Chondrocyte (in vitro differentiated cells): ENCODE results near the gene PDPK1. TPM values are rescaled to one million over a fixed set of nuclear protein-coding genes. Genes with fewer than 3 reads are reported as not detected.
"Not testable (repeated sequence)": the region's sequence is repeated elsewhere in the genome, so short reads cannot be mapped to it uniquely, and the experiment has no call there.

Experiments used
- DNase-seq: peaks from one replicate; pipeline ENCODE4 v3.0.0; 2021; ENCODE audit warnings: mixed read lengths, low spot score
- H3K27ac Mint-ChIP-seq: one replicate; pipeline ENCODE4 v1.8.0; 2021; ENCODE audit warnings: mild to moderate bottlenecking, moderate library complexity, mixed read lengths; ENCODE audit not compliant: unreplicated experiment
- H3K27me3 Mint-ChIP-seq: 2 replicates; pipeline ENCODE4 v1.8.0; 2021; ENCODE audit warnings: low read depth, mixed read lengths
- H3K36me3 Mint-ChIP-seq: 2 replicates; pipeline ENCODE4 v1.8.0; 2021; ENCODE audit warnings: low read depth, mixed read lengths
- H3K4me1 Mint-ChIP-seq: 2 replicates; pipeline ENCODE4 v1.8.0; 2021; ENCODE audit warnings: low read depth, mild to moderate bottlenecking, mixed read lengths
- H3K4me3 Mint-ChIP-seq: one replicate; pipeline ENCODE4 v1.8.0; 2021; ENCODE audit warnings: mild to moderate bottlenecking, moderate library complexity, mixed read lengths; ENCODE audit not compliant: unreplicated experiment
- H3K9me3 Mint-ChIP-seq: 2 replicates; pipeline ENCODE4 v1.8.0; 2021; ENCODE audit warnings: low read depth, mixed read lengths
- total RNA-seq: library from RNA; stranded (reverse); gene quantifications from 3 replicates; pipeline ENCODE4 v1.2.1, GENCODE V29; 2021
- TF ChIP-seq, protein P1 (sequence below): fragments of 200-600 bp; sonication (generic); IDR thresholded peaks from 2 replicates; pipeline ENCODE4 v1.5.0; 2021; ENCODE audit warnings: antibody characterized with exemption, mild to moderate bottlenecking, moderate library complexity

The PDPK1 gene
- total RNA-seq, 1 donor from 2014 or later: 39.6 TPM

DNA sequence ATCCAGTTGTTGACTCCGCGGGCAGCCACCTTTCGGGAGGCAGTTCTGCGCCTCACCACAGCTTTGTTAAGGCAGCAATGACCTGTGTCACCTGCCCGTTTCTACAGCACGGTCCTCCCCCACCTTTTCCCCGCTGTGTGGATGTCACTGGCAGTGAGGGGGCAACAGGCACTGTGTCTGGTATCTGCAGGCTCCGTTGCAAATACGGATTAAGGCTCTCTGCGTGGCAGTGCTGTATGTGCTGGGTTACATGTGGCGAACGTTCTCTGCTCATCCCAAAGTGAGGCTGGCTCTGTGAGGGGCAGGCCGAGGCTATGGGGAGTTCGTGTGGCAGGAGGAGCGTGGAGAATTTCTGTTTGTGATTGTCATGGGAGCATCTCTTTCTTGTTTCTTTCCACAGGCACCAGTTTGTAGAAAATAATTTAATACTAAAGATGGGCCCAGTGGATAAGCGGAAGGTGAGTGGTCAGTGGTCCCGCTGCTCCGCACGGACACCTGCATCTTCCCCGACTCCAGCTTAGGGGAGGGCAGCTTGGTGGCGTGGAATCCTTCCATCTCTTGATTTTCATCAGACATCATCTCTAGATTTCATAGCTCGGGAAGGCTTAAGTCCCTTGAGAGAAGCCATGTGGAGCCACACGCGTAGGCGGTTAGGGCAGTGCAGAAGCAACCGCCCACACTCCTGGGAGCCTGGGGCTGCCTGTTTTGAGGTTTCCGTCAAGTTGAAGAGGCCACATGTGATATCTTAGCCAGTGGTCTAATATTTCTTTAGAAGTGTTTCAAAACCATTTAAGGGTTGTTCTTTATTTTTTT, 57.8 kb downstream of the PDPK1 start:
- Mint-ChIP-seq H3K36me3 (peaks cover 7% of the 10 kb centered on the region), H3K27ac (no peak overlapping the region), H3K9me3 (no peaks in the 10 kb centered on the region), H3K4me3 (no peak overlapping the region), H3K27me3 (no peaks in the 10 kb centered on the region), H3K4me1 (peaks cover 6% of the 10 kb centered on the region)
- TF ChIP-seq, protein P1, sequence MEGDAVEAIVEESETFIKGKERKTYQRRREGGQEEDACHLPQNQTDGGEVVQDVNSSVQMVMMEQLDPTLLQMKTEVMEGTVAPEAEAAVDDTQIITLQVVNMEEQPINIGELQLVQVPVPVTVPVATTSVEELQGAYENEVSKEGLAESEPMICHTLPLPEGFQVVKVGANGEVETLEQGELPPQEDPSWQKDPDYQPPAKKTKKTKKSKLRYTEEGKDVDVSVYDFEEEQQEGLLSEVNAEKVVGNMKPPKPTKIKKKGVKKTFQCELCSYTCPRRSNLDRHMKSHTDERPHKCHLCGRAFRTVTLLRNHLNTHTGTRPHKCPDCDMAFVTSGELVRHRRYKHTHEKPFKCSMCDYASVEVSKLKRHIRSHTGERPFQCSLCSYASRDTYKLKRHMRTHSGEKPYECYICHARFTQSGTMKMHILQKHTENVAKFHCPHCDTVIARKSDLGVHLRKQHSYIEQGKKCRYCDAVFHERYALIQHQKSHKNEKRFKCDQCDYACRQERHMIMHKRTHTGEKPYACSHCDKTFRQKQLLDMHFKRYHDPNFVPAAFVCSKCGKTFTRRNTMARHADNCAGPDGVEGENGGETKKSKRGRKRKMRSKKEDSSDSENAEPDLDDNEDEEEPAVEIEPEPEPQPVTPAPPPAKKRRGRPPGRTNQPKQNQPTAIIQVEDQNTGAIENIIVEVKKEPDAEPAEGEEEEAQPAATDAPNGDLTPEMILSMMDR: no peak
- DNase-seq: peak; percentile 57

GRCh38 chr16:2596747-2597559, 59.1 kb downstream of the PDPK1 start:
- TF ChIP-seq, protein P1: no peak
- no peaks in the 10 kb centered on the region for H3K9me3 Mint-ChIP-seq
- no peak overlapping the region for H3K27ac Mint-ChIP-seq
- H3K4me3 Mint-ChIP-seq: no peak overlapping the region
- peak; percentile 72 for DNase-seq
- peaks cover 7% of the 10 kb centered on the region for H3K36me3 Mint-ChIP-seq
- peaks cover 6% of the 10 kb centered on the region for H3K4me1 Mint-ChIP-seq
- no peaks in the 10 kb centered on the region for H3K27me3 Mint-ChIP-seq

DNA sequence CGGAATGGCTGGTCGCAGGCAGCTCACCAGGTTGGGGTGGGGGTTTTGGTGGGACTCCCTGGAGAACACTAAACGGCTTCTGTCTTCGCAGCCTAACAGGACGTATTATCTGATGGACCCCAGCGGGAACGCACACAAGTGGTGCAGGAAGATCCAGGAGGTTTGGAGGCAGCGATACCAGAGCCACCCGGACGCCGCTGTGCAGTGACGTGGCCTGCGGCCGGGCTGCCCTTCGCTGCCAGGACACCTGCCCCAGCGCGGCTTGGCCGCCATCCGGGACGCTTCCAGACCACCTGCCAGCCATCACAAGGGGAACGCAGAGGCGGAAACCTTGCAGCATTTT, 59.7 kb downstream of the PDPK1 start:
- Mint-ChIP-seq H3K27ac (no peak overlapping the region), H3K36me3 (peaks cover 7% of the 10 kb centered on the region), H3K9me3 (no peaks in the 10 kb centered on the region), H3K4me1 (peaks cover 6% of the 10 kb centered on the region), H3K4me3 (no peak overlapping the region), H3K27me3 (no peaks in the 10 kb centered on the region)
- peak; percentile 84 for DNase-seq
- TF ChIP-seq, protein P1: no peak

DNA sequence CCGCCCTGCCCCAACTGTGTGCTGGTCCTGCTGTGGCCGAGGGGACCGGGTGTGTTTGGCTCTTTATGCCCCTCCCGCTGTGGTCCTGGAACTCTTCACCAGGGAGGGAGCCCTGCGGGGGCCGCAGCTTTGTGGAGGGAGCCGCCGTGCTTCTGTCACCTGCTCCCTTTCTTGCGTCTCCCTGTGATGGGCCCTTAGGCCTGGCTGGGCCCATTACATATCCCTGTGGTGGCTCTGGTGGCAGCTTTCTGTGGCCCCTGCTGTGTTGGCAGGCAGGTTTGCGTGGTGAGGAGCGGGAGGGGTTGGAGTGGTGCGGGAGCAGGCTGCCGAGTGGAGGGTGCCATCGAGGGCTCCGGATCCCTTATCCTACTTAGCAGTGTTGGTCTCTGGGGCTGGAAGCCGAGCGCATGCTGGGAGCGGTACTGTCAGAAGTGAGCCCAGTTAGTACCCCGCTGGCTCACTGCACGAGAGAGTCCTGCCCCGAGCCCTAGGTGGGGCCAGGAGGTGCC, 60.4 kb downstream of the PDPK1 start:
- H3K27ac Mint-ChIP-seq: no peak overlapping the region
- DNase-seq: peak; percentile 76
- H3K4me3 Mint-ChIP-seq: no peak overlapping the region
- no peaks in the 10 kb centered on the region for H3K9me3 Mint-ChIP-seq
- H3K4me1 Mint-ChIP-seq: peaks cover 6% of the 10 kb centered on the region
- TF ChIP-seq, protein P1: no peak
- H3K27me3 Mint-ChIP-seq: no peaks in the 10 kb centered on the region
- H3K36me3 Mint-ChIP-seq: peaks cover 7% of the 10 kb centered on the region

DNA sequence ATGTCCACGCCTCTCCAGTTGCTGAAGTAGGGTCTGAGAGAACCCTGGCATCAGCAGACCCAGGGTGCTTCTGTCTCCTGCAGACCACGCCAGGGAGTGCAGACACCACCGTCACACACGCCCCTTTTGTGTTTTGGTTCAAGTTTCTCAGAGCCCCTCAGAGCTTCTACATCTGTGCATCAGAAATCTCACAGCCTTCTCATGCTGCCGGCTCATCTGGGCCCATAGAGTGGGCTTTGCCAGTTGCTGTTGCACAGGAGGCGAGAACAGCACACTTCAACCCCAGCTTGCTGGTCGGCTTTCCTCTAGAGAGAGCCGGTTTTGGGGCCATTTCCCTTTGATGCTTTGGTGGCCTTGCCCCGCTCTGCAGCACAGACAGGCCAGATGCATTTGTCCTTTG, 60.9 kb downstream of the PDPK1 start:
- no peak overlapping the region for H3K27ac Mint-ChIP-seq
- H3K27me3 Mint-ChIP-seq: no peaks in the 10 kb centered on the region
- peaks cover 7% of the 10 kb centered on the region for H3K36me3 Mint-ChIP-seq
- peaks cover 2% of the 10 kb centered on the region for H3K4me1 Mint-ChIP-seq
- H3K4me3 Mint-ChIP-seq: no peak overlapping the region
- DNase-seq: peak; percentile 35
- TF ChIP-seq, protein P1: no peak
- no peaks in the 10 kb centered on the region for H3K9me3 Mint-ChIP-seq

DNA sequence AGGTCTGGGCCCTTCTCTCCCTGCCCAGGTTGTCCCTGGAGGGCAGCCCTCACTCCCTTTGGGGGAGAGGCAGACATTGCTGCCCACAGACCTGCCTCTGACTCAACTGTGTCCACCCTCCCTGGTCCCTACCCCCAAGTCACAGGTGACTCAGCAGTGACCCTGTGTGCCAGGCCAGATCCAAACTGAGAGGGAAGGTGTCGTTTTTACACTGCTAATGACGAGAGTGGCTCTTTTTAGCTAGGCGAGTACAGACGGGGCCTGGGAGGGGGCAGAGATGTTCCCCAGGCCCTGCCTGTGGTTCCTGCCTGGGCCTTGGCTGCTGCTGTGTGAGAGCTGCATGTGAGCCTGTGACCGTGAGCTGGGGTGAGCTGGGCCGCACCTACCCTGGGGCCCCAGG, 61.3 kb downstream of the PDPK1 start:
- H3K4me3 Mint-ChIP-seq, H3K4me1 Mint-ChIP-seq, H3K9me3 Mint-ChIP-seq, H3K27me3 Mint-ChIP-seq, H3K27ac Mint-ChIP-seq, DNase-seq, H3K36me3 Mint-ChIP-seq: not testable (repeated sequence)

DNA sequence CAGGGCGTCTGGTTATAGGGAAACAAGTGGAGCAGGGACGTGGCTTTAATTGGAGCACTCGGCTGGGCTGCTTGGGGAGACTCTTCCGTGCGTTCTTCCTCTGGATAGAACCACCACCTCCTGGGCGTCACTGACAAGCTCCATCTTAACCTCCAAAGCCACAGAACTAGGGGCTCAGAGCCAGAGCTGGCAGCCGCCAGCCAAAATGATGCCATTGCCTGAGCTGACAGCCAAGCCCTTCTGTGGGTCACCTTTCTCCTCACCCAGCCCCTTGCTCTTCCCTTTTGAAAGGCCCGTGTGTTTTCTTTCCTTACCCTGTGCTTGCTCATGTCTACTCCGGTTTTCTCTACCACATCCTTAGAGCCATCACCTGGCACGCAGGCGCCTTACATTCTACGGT, 62.0 kb downstream of the PDPK1 start:
- not testable (repeated sequence) for H3K27me3 Mint-ChIP-seq, H3K27ac Mint-ChIP-seq, H3K4me3 Mint-ChIP-seq, H3K4me1 Mint-ChIP-seq, H3K36me3 Mint-ChIP-seq, H3K9me3 Mint-ChIP-seq
- DNase-seq: peak; percentile 21
